Erythroblast (primary cell): Measurements from ENCODE around the gene CACNA2D1.

Experiments
- GATA1 ChIP-seq: IDR thresholded peaks from 2 replicates; pipeline ENCODE4 v1.6.1; 2011; ENCODE audit warnings: low read depth, mild to moderate bottlenecking, control low read depth, low read length, moderate library complexity
- POLR2A ChIP-seq: IDR thresholded peaks from 2 replicates; pipeline ENCODE4 v1.6.1; 2011; ENCODE audit warnings: mild to moderate bottlenecking, low read length

DNA sequence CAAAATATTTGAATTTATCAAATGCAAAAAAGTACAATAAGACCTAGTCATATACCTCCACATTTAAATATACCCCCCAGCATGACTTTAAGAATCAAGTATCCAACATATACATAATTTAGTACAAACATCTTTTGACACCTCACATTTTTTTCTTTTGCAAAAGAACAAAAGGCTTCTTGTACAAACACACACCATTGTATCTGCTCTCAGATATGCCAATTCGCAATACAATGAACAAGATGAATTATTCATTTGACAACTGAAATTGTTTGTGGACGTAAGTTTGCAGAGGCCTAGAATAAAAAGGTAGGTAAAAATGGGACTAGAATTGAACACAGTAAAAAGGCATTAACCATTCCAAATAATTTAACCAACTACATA, 154.4 kb downstream of the CACNA2D1 start:
- no peak for TF ChIP-seq POLR2A
- TF ChIP-seq GATA1, result no peak
